Subcutaneous adipose tissue (tissue), 4 donors: Measurements from ENCODE around the gene DAO. TPM values are rescaled to one million over a fixed set of nuclear protein-coding genes. Genes with fewer than 3 reads are reported as not detected.

ENCODE experiments used
- CTCF ChIP-seq: fragments of 450-650 bp; IDR thresholded peaks from one replicate; pipeline ENCODE4 v1.5.1; 2016; ENCODE audit warnings: low read depth, mild to moderate bottlenecking, control low read depth, antibody characterized with exemption, moderate library complexity
- total RNA-seq, 4 donors: library from RNA; depleted of rRNA; stranded (reverse); fragments of >200 nt; gene quantifications; one replicate each; pipeline ENCODE4 v1.1.0, GENCODE V29; 2016

DAO gene
- total RNA-seq, 4 donors from 2014 or later, result not detected

- no peak for TF ChIP-seq CTCF
Observed at GRCh38 chr12:108899145-108899544, 19.3 kb downstream of the DAO start.

- no peak for TF ChIP-seq CTCF
Observed at GRCh38 chr12:108905725-108906124, 25.8 kb downstream of the DAO start.

GRCh38 chr12:108906971-108907370 lies 27.1 kb downstream of the DAO start:
- TF ChIP-seq CTCF, result no peak

GRCh38 chr12:108907839-108908351 lies 28.0 kb downstream of the DAO start:
- TF ChIP-seq CTCF, result no peak

- TF ChIP-seq CTCF, result no peak
Observed at GRCh38 chr12:108910336-108910735, 30.4 kb downstream of the DAO start.

- TF ChIP-seq CTCF, result no peak
Observed at GRCh38 chr12:108911915-108912314, 32.0 kb downstream of the DAO start.

- TF ChIP-seq CTCF, result no peak
Observed at GRCh38 chr12:108912361-108912760, 32.5 kb downstream of the DAO start.
